Cardiac muscle cell (in vitro differentiated cells and primary cell): ENCODE results near the gene RNF111. TPM values are rescaled to one million over a fixed set of nuclear protein-coding genes. Genes with fewer than 3 reads are reported as not detected.

ENCODE experiments used
- DNase-seq, 2 donors: peaks; one replicate each; pipeline versions ENCODE4 v3.0.0 to v3.0.0-alpha.2; 2010 to 2017; ENCODE audit warnings: low read depth in 1 of 2, low spot score in 1 of 2
- H3K27ac ChIP-seq: fragments of 200-600 bp; sonication (generic); 2 replicates; pipeline ENCODE4 v1.5.1; 2016
- H3K27me3 ChIP-seq: fragments of 200-600 bp; sonication (generic); 2 replicates; pipeline ENCODE4 v1.6.0; 2016; ENCODE audit warnings: control low read depth
- H3K36me3 ChIP-seq: fragments of 200-600 bp; sonication (generic); 2 replicates; pipeline ENCODE4 v1.5.1; 2016; ENCODE audit warnings: control low read depth
- H3K4me1 ChIP-seq: fragments of 200-600 bp; sonication (generic); 2 replicates; pipeline ENCODE4 v1.8.1; 2017; ENCODE audit warnings: low read depth, mild to moderate bottlenecking, mixed run types
- H3K4me3 ChIP-seq: fragments of 200-600 bp; sonication (generic); 2 replicates; pipeline ENCODE4 v1.5.1; 2016; ENCODE audit warnings: mild to moderate bottlenecking
- H3K9me3 ChIP-seq: fragments of 200-600 bp; sonication (generic); 2 replicates; pipeline ENCODE4 v1.5.1; 2017; ENCODE audit warnings: low read depth, mild to moderate bottlenecking, control low read depth
- polyA plus RNA-seq: library from polyadenylated mRNA; unstranded; fragments of >200 nt; fragmentation: Nextera tagmentation; extraction: Ambion mirVana; gene quantifications from 2 replicates; pipeline ENCODE4 v1.2.1, GENCODE V29; 2016
- total RNA-seq: library from RNA; depleted of rRNA; stranded (reverse); fragments of >200 nt; gene quantifications from 2 replicates; pipeline ENCODE4 v1.2.3, GENCODE V29; 2016
- TF ChIP-seq, protein P1 (sequence below): IDR thresholded peaks from 2 replicates; pipeline ENCODE4 v1.5.1; 2012; ENCODE audit warnings: low read depth, mild to moderate bottlenecking, low read length

Gene RNF111
- total and polyA plus RNA-seq, 2 experiments from 2014 or later = 12.4 to 15.1 TPM

DNA sequence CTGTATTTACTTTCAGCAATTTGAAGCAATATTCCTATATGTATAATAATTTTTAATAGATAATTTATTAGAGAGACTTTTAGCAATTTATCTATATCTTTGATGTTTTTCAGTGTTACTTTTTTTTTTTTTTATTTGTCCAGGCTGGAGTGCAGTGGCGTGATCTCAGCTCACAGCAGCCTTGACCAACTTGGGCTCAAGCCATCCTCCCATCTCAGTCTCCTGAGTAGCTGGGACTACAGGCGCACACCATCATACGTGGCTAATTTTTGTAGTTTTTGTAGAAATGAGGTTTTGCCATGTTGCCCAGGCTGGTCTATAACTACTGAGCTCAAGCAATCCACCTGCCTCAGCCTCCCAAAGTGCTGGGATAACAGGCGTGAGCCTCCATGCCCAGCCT lies 28.7 kb upstream of the RNF111 start:
- TF ChIP-seq, protein P1, sequence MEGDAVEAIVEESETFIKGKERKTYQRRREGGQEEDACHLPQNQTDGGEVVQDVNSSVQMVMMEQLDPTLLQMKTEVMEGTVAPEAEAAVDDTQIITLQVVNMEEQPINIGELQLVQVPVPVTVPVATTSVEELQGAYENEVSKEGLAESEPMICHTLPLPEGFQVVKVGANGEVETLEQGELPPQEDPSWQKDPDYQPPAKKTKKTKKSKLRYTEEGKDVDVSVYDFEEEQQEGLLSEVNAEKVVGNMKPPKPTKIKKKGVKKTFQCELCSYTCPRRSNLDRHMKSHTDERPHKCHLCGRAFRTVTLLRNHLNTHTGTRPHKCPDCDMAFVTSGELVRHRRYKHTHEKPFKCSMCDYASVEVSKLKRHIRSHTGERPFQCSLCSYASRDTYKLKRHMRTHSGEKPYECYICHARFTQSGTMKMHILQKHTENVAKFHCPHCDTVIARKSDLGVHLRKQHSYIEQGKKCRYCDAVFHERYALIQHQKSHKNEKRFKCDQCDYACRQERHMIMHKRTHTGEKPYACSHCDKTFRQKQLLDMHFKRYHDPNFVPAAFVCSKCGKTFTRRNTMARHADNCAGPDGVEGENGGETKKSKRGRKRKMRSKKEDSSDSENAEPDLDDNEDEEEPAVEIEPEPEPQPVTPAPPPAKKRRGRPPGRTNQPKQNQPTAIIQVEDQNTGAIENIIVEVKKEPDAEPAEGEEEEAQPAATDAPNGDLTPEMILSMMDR = no peak
- Histone ChIP-seq H3K27ac (no peak overlapping the region), H3K4me1 (no peaks in the 10 kb centered on the region), H3K27me3 (no peaks in the 10 kb centered on the region), H3K4me3 (no peak overlapping the region), H3K36me3 (no peaks in the 10 kb centered on the region), H3K9me3 (no peaks in the 10 kb centered on the region)
- DNase-seq = no peak

DNA sequence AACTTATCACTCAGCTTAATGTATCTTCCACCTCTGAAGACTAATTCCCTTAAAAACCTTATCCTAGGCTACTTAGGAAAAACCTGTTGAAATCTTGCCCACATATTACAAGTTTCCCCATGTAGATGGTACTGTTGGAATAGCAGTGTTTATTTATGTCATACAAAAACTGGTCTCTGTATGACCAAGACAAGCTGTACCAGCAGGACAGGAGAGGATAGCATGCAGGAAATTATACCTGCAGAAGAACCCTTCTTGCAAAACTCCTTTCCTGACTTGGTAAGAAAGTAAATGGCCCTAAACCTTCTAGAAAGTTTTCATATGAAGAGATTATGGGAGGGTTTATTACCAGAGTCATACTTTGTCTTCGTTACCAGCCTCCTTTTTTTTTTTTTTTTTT lies 25.3 kb upstream of the RNF111 start:
- H3K27me3 ChIP-seq = no peaks in the 10 kb centered on the region
- no peaks in the 10 kb centered on the region for H3K4me1 ChIP-seq
- no peaks in the 10 kb centered on the region for H3K36me3 ChIP-seq
- no peak overlapping the region for H3K27ac ChIP-seq
- H3K9me3 ChIP-seq = no peaks in the 10 kb centered on the region
- no peak overlapping the region for H3K4me3 ChIP-seq
- TF ChIP-seq, protein P1 = no peak
- DNase-seq = no peak

DNA sequence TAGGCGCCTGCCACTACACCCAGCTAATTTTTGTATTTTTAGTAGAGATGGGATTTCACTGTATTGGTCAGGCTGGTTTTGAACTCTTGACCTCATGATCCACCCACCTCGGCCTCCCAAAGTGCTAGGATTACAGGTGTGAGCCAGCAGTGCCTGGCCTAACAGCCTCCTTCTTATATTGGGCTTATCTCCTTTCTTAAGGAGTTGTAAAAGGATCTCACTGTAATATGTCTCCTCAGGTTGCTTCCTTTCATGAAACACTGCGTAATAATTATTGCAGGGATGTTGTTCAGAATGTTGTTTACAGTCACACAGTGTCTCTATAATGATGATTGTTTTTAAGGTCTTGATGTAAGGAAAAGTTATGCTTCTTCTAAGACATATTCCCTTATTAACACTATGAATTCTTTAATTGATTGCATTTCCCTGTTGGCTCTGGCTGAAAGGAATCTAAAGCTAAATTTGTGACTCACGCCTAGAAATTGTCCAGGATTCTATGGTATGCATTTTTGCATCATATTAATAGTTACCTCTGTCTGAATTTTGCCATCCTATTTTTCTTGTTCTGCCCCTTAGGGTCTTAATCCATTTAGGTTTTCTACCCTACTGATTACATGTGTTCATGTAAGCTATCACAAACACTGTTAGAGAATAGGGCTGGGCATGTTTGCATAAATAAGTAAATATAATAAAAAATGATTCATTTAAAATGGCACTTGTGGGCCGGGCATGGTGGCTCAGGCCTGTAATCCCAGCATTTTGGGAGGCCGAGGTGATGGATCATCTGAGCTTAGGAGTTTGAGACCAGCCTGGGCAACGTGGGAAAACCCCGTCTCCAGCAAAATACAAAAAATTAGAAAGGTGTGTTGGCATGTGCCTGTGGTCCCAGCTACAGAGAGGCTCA lies 24.5 kb upstream of the RNF111 start:
- TF ChIP-seq, protein P1 = no peak
- no peaks in the 10 kb centered on the region for H3K9me3 ChIP-seq
- H3K4me3 ChIP-seq = no peak overlapping the region
- no peak for DNase-seq
- H3K36me3 ChIP-seq = no peaks in the 10 kb centered on the region
- no peaks in the 10 kb centered on the region for H3K4me1 ChIP-seq
- H3K27ac ChIP-seq = no peak overlapping the region
- no peaks in the 10 kb centered on the region for H3K27me3 ChIP-seq

DNA sequence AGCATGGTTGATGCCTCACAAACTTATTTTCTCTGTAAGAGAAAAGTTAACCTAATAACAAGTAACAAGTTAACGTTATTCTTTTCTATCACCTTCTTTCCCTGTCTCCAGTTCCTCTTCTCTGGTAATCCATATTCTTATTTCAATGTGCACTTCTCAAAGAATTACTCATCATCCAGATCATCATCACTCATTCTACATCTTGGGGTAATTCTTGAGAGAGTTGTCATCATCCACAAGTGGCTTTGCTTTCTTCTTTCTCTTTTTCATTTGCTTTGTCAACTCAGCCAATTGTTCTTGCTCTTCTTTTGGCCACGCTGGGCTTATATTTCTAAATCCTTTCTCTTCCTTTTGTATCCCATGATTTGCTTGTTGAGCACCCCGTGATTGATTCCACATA lies 20.8 kb upstream of the RNF111 start:
- TF ChIP-seq, protein P1 = no peak
- Histone ChIP-seq H3K9me3 (no peaks in the 10 kb centered on the region), H3K27ac (no peak overlapping the region), H3K4me1 (no peaks in the 10 kb centered on the region), H3K4me3 (no peak overlapping the region), H3K36me3 (no peaks in the 10 kb centered on the region), H3K27me3 (no peaks in the 10 kb centered on the region)
- no peak for DNase-seq

DNA sequence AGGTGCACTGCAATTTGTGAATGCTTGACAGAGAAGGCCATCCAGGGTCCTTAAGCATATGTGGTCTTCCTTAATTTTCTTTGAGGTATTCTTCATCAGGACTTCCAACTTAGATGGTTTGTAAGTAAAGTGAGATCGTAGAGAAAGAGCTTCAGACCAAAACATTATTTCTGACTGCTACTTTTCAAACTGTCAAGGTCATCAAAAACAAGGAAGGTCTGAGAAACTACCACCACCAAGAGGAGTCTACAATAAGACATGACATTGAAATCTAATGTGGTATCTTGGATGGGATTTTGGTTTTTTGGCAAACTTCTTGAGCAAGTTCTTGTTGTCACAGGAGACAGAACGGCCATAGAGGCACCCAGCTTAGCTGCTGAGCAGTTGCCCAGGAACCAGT lies 20.0 kb upstream of the RNF111 start:
- Histone ChIP-seq H3K9me3 (no peaks in the 10 kb centered on the region), H3K27ac (no peak overlapping the region), H3K4me1 (no peaks in the 10 kb centered on the region), H3K27me3 (no peaks in the 10 kb centered on the region), H3K4me3 (no peak overlapping the region), H3K36me3 (no peaks in the 10 kb centered on the region)
- TF ChIP-seq, protein P1 = no peak
- DNase-seq = no peak
